A673 (cell line): Measurements from ENCODE around the gene NFATC2. TPM values are rescaled to one million over a fixed set of nuclear protein-coding genes. Genes with fewer than 3 reads are reported as not detected.

Experiments
- BruUV-seq: library from RNA; stranded (reverse); fragments of 400-500 nt; replicated peaks from 2 replicates; lab custom pipeline; 2021; lab: Mats Ljungman, UMichigan
- CTCF ChIA-PET: fragments of 300-600 bp; sonication (Branson Sonifier 250); formaldehyde crosslinking; loops from one replicate; lab custom pipeline; 2022; ENCODE audit warnings: antibody characterized with exemption; lab: Charles Lee
- POLR2A ChIA-PET: fragments of 300-600 bp; sonication (Branson Sonifier 250); formaldehyde crosslinking; loops from one replicate; lab custom pipeline; 2022; ENCODE audit warnings: antibody characterized with exemption; ENCODE audit not compliant: low non-redundant PET; lab: Charles Lee
- DNase-seq: peaks from one replicate; pipeline ENCODE4 v3.0.0-alpha.2; 2015; ENCODE audit warnings: low spot score
- H3K27ac ChIP-seq: fragments of 200-600 bp; sonication (generic); 2 replicates; pipeline ENCODE4 v1.5.1; 2016; ENCODE audit warnings: mixed run types, low read depth, mild to moderate bottlenecking, mixed read lengths, antibody characterized with exemption, low read length; ENCODE audit not compliant: poor library complexity, severe bottlenecking
- H3K27me3 ChIP-seq: fragments of 200-600 bp; sonication (generic); replicated peaks from 2 replicates; pipeline ENCODE4 v1.6.1; 2017; ENCODE audit warnings: mixed run types, low read depth, mild to moderate bottlenecking, mixed read lengths, antibody characterized with exemption, low read length; ENCODE audit not compliant: insufficient read depth, poor library complexity
- H3K36me3 ChIP-seq: fragments of 200-600 bp; sonication (generic); 2 replicates; pipeline ENCODE4 v1.6.1; 2016; ENCODE audit warnings: mixed run types, mild to moderate bottlenecking, mixed read lengths, antibody characterized with exemption, low read length; ENCODE audit not compliant: insufficient read depth, poor library complexity, severe bottlenecking
- H3K4me1 ChIP-seq: fragments of 200-600 bp; sonication (generic); 2 replicates; pipeline ENCODE4 v1.6.1; 2017; ENCODE audit warnings: mixed run types, mild to moderate bottlenecking, mixed read lengths, antibody characterized with exemption, low read length; ENCODE audit not compliant: insufficient read depth, poor library complexity, severe bottlenecking
- H3K4me3 ChIP-seq: fragments of 200-600 bp; sonication (generic); 2 replicates; pipeline ENCODE4 v1.5.1; 2016; ENCODE audit warnings: low read depth, mixed run types, mild to moderate bottlenecking, mixed read lengths, low read length; ENCODE audit not compliant: poor library complexity, severe bottlenecking
- H3K9me3 ChIP-seq: fragments of 200-600 bp; sonication (generic); 2 replicates; pipeline ENCODE4 v1.6.1; 2016; ENCODE audit warnings: mixed run types, low read depth, mild to moderate bottlenecking, mixed read lengths, antibody characterized with exemption, low read length; ENCODE audit not compliant: poor library complexity, severe bottlenecking
- CTCF ChIP-seq: fragments of 300-800, 200-600 bp; sonication (generic); conservative IDR thresholded peaks from 2 replicates; pipeline ENCODE4 v1.5.1; 2017; ENCODE audit warnings: low read depth, mild to moderate bottlenecking, antibody characterized with exemption, low read length, moderate library complexity, mixed read lengths
- EZH2 ChIP-seq: fragments of 200-600 bp; sonication (generic); IDR thresholded peaks from 2 replicates; pipeline ENCODE4 v1.6.1; 2017; ENCODE audit warnings: borderline replicate concordance, low read depth, mild to moderate bottlenecking, mixed read lengths, antibody characterized with exemption, low read length; ENCODE audit not compliant: poor library complexity, severe bottlenecking
- intact Hi-C: fragments of 100-400 bp; cut with micrococcal nuclease; formaldehyde crosslinking; loops from one replicate; pipeline ENCODE4 v1.10.0; 2022; ENCODE audit not compliant: unreplicated experiment
- total RNA-seq: library from RNA; stranded (reverse); gene quantifications from 2 replicates; pipeline ENCODE4 v1.2.3, GENCODE V29; 2021

NFATC2 gene
- total RNA-seq, 1 experiment from 2014 or later: 0.64 TPM

- Histone ChIP-seq H3K9me3 (no peaks in the 10 kb centered on the region), H3K27ac (no peak overlapping the region), H3K36me3 (no peaks in the 10 kb centered on the region), H3K4me3 (no peak overlapping the region), H3K4me1 (no peaks in the 10 kb centered on the region), H3K27me3 (no peaks in the 10 kb centered on the region)
- TF ChIP-seq EZH2 (no peak), CTCF (no peak)
- ChIA-PET CTCF (no interaction called here), POLR2A (no interaction called here)
- intact Hi-C loops: loop anchor here (2.0 to 5.0 kb wide), 3 partner anchors 221 to 708 kb away; no protein-coding TSS in a partner anchor
- DNase-seq: no peak
- BruUV-seq: no TSS peak
Observed at GRCh38 chr20:51373713-51374455, 168.6 kb downstream of the NFATC2 start.

GRCh38 chr20:51372966-51373365, 169.6 kb downstream of the NFATC2 start:
- no peaks in the 10 kb centered on the region for H3K27me3 ChIP-seq
- BruUV-seq: no TSS peak
- H3K36me3 ChIP-seq: no peaks in the 10 kb centered on the region
- TF ChIP-seq CTCF (no peak), EZH2 (no peak)
- H3K9me3 ChIP-seq: no peaks in the 10 kb centered on the region
- H3K4me1 ChIP-seq: no peaks in the 10 kb centered on the region
- POLR2A ChIA-PET: no interaction called here
- no peak overlapping the region for H3K4me3 ChIP-seq
- no peak overlapping the region for H3K27ac ChIP-seq
- CTCF ChIA-PET: interaction anchor here (0.6 to 1.5 kb wide), 3 partner anchors 175 to 385 kb away, joined by 3 to 4 read pairs (median 4); no protein-coding TSS in a partner anchor
- intact Hi-C loops: loop anchor here (2.0 to 5.0 kb wide), 3 partner anchors 222 to 709 kb away; no protein-coding TSS in a partner anchor
- DNase-seq: no peak

GRCh38 chr20:51372176-51372803, 170.2 kb downstream of the NFATC2 start:
- DNase-seq: peak; percentile 74
- intact Hi-C loops: loop anchor here (2.0 to 5.0 kb wide), 3 partner anchors 223 to 710 kb away; no protein-coding TSS in a partner anchor
- ChIA-PET POLR2A (no interaction called here), CTCF (interaction anchor here (0.6 to 1.5 kb wide), 3 partner anchors 176 to 385 kb away, joined by 3 to 4 read pairs (median 4); no protein-coding TSS in a partner anchor)
- Histone ChIP-seq H3K27me3 (no peaks in the 10 kb centered on the region), H3K27ac (no peak overlapping the region), H3K36me3 (no peaks in the 10 kb centered on the region), H3K4me1 (no peaks in the 10 kb centered on the region), H3K4me3 (no peak overlapping the region), H3K9me3 (no peaks in the 10 kb centered on the region)
- no peak for TF ChIP-seq EZH2
- peak; percentile 83 for TF ChIP-seq CTCF
- BruUV-seq: no TSS peak
